GM12865 (cell line): ENCODE results near the gene BEGAIN.

Experiments used
- DNase-seq: peaks from one replicate; pipeline ENCODE4 v3.0.0; 2010; ENCODE audit warnings: low read depth
- H3K4me3 ChIP-seq: 2 replicates; pipeline ENCODE4 v1.5.1; 2011; ENCODE audit warnings: mild to moderate bottlenecking, low read depth, low read length, control low read depth
- CTCF ChIP-seq: IDR thresholded peaks from 2 replicates; pipeline ENCODE4 v1.5.1; 2011; ENCODE audit warnings: low read length, control low read depth, low read depth, inconsistent platforms; ENCODE audit not compliant: insufficient read depth; ENCODE audit errors: missing control alignments

The BEGAIN gene

GRCh38 chr14:100626614-100627013, 39.4 kb upstream of the BEGAIN start:
- H3K4me3 ChIP-seq = no peak overlapping the region
- no peak for TF ChIP-seq CTCF
- no peak for DNase-seq

- no peak for DNase-seq
- TF ChIP-seq CTCF = no peak
- H3K4me3 ChIP-seq = no peak overlapping the region
These were observed 36.7 kb upstream of the BEGAIN start for GRCh38 chr14:100623961-100624360.

- H3K4me3 ChIP-seq = no peak overlapping the region
- no peak for TF ChIP-seq CTCF
- no peak for DNase-seq
These were observed 36.3 kb upstream of the BEGAIN start for GRCh38 chr14:100623557-100623956.

- H3K4me3 ChIP-seq = no peak overlapping the region
- TF ChIP-seq CTCF = no peak
These were observed 35.7 kb upstream of the BEGAIN start for GRCh38 chr14:100622708-100623485.

GRCh38 chr14:100622224-100622623, 35.0 kb upstream of the BEGAIN start:
- TF ChIP-seq CTCF = no peak
- DNase-seq = no peak
- no peak overlapping the region for H3K4me3 ChIP-seq

More at GRCh38 chr14:100622708-100623485, 35.7 kb upstream of the BEGAIN start:
- no peak for DNase-seq

- DNase-seq = no peak
- no peak for TF ChIP-seq CTCF
These were observed 34.6 kb upstream of the BEGAIN start for GRCh38 chr14:100621806-100622205.

GRCh38 chr14:100620255-100621100, 33.3 kb upstream of the BEGAIN start:
- DNase-seq = no peak
- no peak overlapping the region for H3K4me3 ChIP-seq
- TF ChIP-seq CTCF = no peak

More at GRCh38 chr14:100621806-100622205, 34.6 kb upstream of the BEGAIN start:
- H3K4me3 ChIP-seq = no peak overlapping the region
